ENCODE data around the gene EFEMP1. TPM values are rescaled to one million over a fixed set of nuclear protein-coding genes. Genes with fewer than 3 reads are reported as not detected.

EFEMP1 gene
- total and polyA plus RNA-seq, 10 of the 15 experiments (the other 5 are each of a cell fraction or from before 2014, with no cell fraction given), result 0.27 to 1.2 (median 0.35) TPM; not detected in 6

- TF ChIP-seq E2F8 (IDR thresholded peaks at IDR 0.05; ENCODE audit: low read depth, partially characterized antibody), result no peak
Observed at GRCh38 chr2:55894720-55895119, 28.9 kb downstream of the EFEMP1 start (continued).

GRCh38 chr2:55891671-55892094 lies 31.9 kb downstream of the EFEMP1 start:
- RAD21 ChIA-PET (ENCODE audit: unreplicated experiment), result no interaction called here
- Histone ChIP-seq H3K36me3 (ENCODE audit: control insufficient read depth in 2 of 2, insufficient read depth in 2 of 2, low read length in 1 of 2) (no peaks in the 10 kb centered on the region), H3K9ac (ENCODE audit: control insufficient read depth, insufficient read depth, low read length) (no peak overlapping the region), H3K79me2 (ENCODE audit: control insufficient read depth, insufficient read depth, low read length) (no peaks in the 10 kb centered on the region), H3K4me3 (no peak overlapping the region), H3K4me1 (ENCODE audit: control insufficient read depth, insufficient read depth, low read length) (no peaks in the 10 kb centered on the region), H3K27me3 (replicated peaks in 1 of 2; ENCODE audit: control insufficient read depth in 2 of 2, insufficient read depth in 2 of 2, low read length in 1 of 2) (no peaks in the 10 kb centered on the region; a peak in 1 of 4 replicates), H3K9me3 (replicated peaks; ENCODE audit: control insufficient read depth, insufficient read depth, low read length) (no peaks in the 10 kb centered on the region), H3K4me2 (ENCODE audit: control insufficient read depth, insufficient read depth) (no peak overlapping the region), H3K27ac (ENCODE audit: control insufficient read depth, insufficient read depth) (no peak overlapping the region), H4K20me1 (ENCODE audit: control insufficient read depth, insufficient read depth) (no peaks in the 10 kb centered on the region), H2AFZ (ENCODE audit: control insufficient read depth, low read depth, low read length) (no peak overlapping the region)
- intact Hi-C loops (cut with micrococcal nuclease; ENCODE audit: unreplicated experiment) (no loop called here), in situ Hi-C loops (cut with MboI) (no loop called here)
- 19% methylated on average over 2 of the region's 2 CpGs for WGBS (ENCODE audit: insufficient coverage, insufficient replicate concordance, low lambda C conversion rate, missing lambda C conversion rate)
- CTCF ChIA-PET, result no interaction called here
- TF ChIP-seq ATF3 (IDR thresholded peaks at IDR 0.05; ENCODE audit: borderline replicate concordance, extremely low read depth, low read depth, low read length) (no peak), PML (IDR thresholded peaks at IDR 0.05; ENCODE audit: low read length) (no peak), ESRRA (IDR thresholded peaks at IDR 0.05; ENCODE audit: low read length) (no peak), RELA (IDR thresholded peaks at IDR 0.05; ENCODE audit: borderline replicate concordance, partially characterized antibody) (no peak), DPF2 (IDR thresholded peaks at IDR 0.05) (no peak), CUX1 (IDR thresholded peaks at IDR 0.05; ENCODE audit: insufficient replicate concordance, low read depth, low read length) (no peak)
- FAIRE-seq (no peak), ATAC-seq (no peak), DNase-seq (ENCODE audit: low read depth, low spot score) (no peak)
- SMC1A ChIA-PET (ENCODE audit: uncharacterized antibody, unreplicated experiment), result no interaction called here
- BruUV-seq (replicated peaks), result no TSS peak
- POLR2A ChIA-PET, result no interaction called here
